Measurements from ENCODE around the gene SAE1.
A peak's percentile ranks its signal among the peaks of the same experiment; 100 is the strongest.

DNA sequence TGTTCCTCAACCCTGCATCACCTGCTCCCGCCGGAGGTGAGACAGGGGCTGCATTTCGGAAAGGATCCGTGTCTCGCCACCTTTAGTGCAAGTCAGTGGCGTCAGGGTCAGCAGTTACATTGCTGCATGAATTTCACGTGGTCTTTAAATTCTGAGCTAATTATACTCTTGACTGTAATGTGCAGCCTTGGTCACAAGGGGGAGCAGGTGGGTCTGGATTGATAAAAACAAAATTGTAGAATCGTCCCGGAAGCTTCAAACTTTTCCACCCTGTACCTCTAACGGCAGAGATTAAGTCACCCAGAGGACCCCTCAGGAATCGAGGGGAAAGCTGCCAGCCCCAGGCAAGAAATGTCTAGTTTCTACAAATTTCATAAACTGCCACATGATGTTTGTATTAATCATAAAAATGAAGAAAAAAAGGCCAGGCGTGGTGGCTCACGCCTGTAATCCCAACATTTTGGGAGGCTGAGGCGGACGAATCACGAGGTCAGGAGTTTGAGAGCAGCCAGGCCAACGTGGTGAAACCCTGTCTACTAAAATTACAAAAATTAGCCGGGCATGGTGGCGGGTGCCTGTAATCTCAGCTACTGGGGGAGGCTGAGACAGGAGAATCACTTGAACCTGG, 80.2 kb downstream of the SAE1 start:
- no peak for TF ChIP-seq EZH2 (IDR thresholded peaks at IDR 0.05; ENCODE audit: borderline replicate concordance, low read length)
- TF ChIP-seq, protein P1, sequence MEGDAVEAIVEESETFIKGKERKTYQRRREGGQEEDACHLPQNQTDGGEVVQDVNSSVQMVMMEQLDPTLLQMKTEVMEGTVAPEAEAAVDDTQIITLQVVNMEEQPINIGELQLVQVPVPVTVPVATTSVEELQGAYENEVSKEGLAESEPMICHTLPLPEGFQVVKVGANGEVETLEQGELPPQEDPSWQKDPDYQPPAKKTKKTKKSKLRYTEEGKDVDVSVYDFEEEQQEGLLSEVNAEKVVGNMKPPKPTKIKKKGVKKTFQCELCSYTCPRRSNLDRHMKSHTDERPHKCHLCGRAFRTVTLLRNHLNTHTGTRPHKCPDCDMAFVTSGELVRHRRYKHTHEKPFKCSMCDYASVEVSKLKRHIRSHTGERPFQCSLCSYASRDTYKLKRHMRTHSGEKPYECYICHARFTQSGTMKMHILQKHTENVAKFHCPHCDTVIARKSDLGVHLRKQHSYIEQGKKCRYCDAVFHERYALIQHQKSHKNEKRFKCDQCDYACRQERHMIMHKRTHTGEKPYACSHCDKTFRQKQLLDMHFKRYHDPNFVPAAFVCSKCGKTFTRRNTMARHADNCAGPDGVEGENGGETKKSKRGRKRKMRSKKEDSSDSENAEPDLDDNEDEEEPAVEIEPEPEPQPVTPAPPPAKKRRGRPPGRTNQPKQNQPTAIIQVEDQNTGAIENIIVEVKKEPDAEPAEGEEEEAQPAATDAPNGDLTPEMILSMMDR (conservative IDR thresholded peaks at IDR 0.05 in 1 of 2, IDR thresholded peaks at IDR 0.05 in 1 of 2; ENCODE audit: extremely low read depth in 1 of 2, insufficient read depth in 1 of 2, low read depth in 1 of 2, low read length in 2 of 2), result peak; percentile 82 to 84

All from mammary epithelial cell (primary cell).